HG03108 (cell line): Measurements from ENCODE around the gene HOXD1.

Experiments
- ATAC-seq: cut with Tn5 transposase; IDR thresholded peaks from one replicate; pipeline ENCODE4 v1.9.1; 2021; ENCODE audit warnings: moderate library complexity; ENCODE audit not compliant: unreplicated experiment

Gene HOXD1

DNA sequence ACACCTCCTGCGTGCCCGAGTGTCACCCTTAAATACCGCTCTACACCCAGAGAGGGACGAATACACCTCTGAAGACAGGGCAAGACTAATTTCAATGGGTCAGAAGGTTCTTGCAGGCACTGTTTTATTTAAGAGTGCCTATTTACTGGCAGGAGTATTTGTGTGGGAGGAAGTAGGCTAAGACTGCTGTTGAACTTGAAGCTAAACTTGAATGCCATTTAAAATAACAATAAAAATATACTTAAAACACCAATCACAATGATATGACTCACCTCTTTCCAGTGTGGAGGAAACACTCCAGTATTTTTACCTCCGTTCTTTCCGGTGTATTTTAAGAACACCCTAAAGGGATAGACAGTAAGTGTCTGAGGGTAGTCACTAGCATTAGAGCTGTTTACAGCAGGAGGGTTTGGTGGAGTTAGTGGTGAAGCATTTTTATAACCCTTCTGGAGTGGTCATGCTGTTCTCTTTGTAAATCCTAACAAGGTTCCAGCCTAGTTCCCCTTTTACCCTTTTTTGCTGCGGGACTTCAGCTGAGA, 9.6 kb upstream of the HOXD1 start:
- ATAC-seq = no peak

DNA sequence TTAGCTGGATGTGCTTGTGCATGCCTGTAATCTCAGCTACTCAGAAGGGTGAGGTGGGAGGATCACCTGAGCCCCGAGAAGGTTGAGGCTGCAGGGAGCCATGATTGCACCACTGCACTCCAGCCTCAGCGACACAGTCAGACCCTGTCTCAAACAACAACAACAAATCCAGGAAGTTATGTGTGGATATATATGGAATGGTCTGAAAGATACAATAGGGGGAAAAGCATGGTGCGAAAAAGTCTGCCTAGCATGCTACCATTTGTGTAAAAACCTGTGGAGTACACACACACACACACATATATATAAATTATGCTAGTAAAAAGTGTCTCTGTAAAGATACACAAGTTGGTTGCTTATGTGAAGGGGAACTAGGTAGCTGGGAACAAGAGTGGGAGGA, 6.9 kb upstream of the HOXD1 start:
- ATAC-seq = no peak

DNA sequence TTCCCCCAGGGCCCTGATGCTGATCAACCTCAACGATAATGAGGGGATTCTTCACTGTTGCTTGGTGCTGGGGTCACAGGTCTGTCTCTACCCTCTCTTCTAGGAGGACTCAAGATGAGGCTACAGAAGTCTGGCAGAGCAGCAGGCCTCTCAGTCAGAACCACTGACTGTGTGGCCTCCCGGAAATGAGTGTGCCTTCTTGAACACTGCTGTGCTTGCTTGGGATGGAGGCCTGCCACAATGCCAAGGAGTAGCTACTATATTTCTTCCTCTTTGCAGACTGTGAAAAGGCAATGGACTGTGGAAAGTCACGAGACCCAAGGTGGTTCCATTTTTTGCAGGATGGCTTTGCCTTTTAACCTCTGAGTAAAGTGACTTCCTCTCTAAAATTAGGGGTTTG, 5.8 kb upstream of the HOXD1 start:
- no peak for ATAC-seq

DNA sequence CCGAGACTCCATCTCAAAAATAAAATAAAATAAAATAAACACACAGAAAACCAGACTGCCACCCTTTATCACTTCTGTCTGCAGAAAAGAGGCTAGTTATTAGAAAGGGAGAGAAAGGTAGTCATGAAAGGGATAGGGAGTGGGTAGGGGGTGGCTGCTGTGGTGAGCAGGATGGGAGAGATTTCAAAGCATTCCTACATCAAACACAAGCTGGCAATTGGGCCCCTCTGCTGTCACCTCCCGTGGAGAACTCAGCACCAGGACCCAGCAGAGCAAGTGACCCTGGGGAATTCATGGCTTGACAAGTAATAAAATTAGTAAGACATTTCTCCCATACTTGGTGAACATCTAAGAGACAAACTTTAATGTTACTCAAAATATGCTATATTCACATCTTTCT, 3.7 kb upstream of the HOXD1 start:
- ATAC-seq = no peak

DNA sequence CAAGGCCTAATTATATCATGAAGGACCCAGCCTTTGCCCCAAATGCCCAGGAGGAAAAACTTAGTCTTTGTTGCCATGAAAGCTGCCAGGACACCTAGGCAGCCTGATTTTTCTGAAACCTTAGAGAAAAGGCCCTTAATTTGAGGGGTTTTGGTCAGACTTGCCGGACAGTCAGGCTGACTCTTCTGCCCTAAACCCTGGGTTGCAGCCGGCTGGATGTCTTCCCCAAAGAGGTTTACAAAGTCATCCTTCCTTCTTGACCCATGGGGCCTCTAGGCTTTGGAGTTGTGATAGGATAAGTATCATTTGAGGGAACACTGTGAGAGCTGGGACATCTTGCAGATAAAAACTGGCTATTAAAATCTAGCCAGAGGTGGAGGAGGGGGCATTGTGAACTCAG, 2.4 kb upstream of the HOXD1 start:
- ATAC-seq = no peak

DNA sequence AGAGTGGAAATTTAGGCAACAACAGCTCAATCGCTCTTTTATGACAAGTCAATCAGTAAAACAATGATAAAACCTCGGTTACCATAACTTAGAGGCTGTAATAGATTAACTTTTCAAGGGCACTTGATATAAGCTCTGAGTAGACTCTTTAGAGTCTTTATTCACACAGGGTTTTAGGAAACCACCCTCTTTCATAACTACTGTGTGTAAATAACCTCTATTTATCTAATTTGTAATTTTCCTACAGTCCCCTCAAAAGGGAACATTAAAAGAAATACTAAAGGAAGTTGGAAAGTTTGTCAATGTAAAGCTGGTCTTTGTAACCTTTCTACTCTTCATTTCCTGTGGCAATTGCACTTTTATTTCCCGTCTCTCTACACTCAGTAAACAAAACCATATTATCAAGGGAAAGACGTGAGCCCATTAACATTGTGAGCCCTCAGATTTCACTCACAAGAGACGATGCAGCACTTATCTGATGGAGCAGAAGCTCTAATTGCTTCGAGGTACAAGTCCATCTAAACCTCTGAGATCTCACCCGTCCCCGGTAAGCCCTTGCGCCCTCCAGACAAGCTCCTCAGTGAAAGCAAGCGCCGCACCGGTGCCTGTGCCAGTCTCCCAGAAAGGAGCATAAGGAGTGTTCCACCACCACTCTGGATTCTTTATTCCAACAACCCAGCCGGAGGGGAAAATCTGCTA, 1.1 kb upstream of the HOXD1 start:
- ATAC-seq = no peak

DNA sequence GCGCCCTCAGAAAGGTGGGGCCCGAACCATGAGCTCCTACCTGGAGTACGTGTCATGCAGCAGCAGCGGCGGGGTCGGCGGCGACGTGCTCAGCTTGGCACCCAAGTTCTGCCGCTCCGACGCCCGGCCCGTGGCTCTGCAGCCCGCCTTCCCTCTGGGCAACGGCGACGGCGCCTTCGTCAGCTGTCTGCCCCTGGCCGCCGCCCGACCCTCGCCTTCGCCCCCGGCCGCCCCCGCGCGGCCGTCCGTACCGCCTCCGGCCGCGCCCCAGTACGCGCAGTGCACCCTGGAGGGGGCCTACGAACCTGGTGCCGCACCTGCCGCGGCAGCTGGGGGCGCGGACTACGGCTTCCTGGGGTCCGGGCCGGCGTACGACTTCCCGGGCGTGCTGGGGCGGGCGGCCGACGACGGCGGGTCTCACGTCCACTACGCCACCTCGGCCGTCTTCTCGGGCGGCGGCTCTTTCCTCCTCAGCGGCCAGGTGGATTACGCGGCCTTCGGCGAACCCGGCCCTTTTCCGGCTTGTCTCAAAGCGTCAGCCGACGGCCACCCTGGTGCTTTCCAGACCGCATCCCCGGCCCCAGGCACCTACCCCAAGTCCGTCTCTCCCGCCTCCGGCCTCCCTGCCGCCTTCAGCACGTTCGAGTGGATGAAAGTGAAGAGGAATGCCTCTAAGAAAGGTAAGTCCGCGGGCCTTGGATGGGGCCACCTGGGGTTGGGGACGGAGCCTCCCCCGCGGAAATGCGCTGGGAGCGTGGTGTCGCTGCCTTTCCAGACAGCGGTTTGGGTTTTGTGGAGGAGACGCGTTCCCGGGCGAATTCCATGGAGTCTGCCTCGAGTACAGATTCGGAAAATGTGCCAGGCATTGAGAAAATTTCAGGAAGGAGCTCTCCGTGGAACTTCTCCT, 559 bp downstream of the HOXD1 start:
- no peak for ATAC-seq

DNA sequence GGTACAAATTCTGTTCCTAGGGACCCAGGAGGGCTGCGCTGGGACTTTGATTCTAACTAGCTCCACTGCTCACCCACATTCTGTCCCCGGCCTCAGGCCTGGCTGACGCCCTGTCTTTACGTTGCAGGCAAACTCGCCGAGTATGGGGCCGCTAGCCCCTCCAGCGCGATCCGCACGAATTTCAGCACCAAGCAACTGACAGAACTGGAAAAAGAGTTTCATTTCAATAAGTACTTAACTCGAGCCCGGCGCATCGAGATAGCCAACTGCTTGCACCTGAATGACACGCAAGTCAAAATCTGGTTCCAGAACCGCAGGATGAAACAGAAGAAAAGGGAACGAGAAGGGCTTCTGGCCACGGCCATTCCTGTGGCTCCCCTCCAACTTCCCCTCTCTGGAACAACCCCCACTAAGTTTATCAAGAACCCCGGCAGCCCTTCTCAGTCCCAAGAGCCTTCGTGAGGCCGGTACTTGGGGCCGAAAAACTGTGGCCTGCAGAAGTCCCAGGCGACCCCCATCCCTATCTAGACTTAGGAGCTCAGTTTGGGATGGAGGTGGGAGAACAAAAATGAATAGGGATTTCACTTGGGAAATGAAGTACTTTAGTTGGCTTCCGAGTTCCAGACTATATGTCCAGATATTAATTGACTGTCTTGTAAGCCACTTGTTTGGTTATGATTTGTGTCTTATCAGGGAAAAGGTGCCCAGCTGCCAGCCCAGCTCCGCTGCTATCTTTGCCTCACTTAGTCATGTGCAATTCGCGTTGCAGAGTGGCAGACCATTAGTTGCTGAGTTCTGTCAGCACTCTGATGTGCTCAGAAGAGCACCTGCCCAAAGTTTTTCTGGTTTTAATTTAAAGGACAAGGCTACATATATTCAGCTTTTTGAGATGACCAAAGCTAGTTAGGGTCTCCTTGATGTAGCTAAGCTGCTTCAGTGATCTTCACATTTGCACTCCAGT, 1.5 kb downstream of the HOXD1 start:
- ATAC-seq = no peak

DNA sequence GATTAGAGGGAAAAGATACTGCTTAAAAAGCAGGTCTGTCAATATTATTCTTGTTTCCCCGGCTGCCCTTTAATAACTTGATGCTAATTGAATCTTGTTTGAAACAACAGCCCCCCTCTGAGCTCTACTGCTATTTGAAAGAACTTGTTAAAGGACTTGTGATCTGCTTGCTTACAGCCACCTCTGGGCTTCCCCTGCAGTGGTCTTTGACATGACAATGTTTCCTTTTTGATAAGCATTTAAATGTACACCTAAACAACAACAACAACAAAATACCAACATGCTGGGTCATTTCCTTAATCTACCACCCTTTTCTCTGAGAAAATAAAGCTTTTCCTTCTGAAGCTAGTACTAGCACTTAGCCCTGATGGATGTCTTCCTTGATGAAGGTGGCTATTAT, 3.9 kb downstream of the HOXD1 start:
- ATAC-seq = no peak

DNA sequence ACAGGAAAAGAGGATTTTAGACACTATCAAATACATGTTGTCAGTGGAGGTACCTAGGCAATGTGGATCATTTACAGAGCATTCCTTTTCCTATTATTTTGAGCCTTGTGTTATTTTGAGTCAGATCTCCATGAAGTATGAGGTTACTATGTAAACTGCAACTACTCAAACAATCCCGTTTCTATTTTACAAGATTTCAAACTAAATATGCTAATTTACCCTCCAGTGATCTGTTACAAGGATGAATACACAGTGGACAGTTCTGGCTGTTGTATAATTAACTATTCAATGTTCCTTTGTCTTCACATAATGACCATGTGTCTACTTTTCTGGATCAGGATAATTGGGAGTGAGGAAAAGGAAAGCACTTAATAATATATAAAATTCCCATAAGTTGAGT, 4.6 kb downstream of the HOXD1 start:
- no peak for ATAC-seq

DNA sequence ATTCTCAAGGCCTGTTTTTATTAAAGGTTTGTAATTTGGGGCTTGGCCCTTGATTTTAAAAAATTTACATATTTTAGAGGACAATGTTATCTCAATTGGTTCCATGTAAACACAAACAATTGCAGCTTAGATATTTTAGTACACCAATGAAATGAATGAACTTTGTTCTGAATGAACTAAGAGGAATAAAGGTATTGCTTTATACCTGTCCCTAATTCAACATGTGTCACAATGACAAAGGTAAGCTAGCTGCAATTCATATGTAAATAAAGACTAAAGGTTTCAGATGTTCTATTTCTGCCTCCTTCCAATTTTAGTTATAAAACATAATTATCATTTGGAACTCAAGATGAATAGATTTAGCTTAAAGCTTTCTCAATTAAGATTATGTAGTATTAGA, 11.4 kb downstream of the HOXD1 start:
- ATAC-seq = no peak

DNA sequence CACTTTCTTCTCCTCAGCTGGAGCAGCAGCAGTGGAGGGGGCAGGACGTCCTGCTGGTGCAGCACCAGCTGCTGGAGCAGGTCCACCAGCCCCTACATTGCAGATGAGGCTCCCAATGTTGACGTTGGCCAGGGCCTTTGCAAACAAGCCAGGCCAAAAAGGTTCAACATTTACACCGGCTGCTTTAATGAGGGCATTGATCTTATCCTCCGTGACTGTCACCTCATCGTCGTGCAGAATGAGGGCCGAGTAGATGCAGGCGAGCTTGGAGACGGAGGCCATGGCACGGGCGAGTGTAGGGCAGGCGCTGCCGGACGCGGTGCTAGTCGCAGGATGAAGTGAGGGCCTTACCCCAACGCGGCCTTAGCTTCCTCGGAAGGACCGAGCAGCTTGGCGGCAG, 12.5 kb downstream of the HOXD1 start:
- ATAC-seq = no peak

DNA sequence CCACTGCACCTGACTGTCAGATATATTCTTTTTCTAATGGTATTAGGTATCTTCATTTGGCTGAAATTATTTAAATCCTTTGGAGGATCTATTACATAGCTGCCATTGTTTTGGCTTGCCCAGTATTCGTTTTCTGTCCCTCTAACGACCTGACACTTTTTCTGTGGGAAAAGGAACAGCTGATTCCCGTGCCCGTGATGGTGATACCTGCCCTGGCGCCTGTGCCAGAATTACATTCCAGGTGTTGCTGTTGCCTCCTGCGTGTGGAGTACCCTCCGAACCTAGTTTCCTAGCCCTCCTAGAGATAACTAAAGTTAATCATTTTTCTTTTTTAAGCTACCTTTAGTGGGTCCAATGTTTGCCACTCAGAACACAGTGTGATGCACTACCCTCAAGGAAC, 14.0 kb downstream of the HOXD1 start:
- no peak for ATAC-seq

DNA sequence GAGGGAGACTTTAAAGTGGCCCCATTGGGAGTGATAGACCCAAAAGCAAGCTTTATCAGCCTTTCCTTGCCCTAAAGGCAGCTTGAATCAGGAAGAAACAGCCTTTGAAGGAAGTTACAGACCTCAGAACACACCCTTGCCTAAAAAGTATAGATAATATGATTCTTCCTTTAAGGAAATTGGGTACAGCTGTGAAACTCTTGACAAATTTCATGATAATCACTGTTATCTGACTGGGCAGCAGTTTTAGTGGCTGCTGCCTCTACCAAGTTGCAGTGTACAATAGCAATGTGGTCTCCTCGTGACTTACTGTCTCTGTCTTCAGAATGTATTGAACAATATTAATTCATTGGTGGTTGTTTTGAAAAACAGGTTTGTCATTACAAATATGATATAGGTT, 16.7 kb downstream of the HOXD1 start:
- ATAC-seq = no peak

DNA sequence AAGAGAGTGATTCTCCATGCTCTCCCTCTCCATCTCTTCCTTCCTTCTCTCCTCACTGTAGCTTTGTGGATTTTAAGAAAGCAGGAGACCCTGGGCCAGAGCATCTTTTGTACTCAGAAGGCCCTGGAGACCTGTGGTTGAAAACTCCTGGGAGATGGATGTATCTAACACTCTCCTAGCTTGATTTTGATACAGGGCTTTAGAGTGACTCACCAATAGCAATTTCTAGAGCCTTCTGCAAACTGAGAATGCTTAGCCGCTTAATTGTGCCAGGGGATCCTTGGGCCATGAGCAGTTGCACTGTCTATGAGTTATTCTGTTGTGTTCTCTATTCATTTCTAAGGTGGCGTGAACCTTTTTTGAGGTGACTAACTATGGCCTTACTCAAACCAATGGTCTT, 17.7 kb downstream of the HOXD1 start:
- ATAC-seq = no peak

DNA sequence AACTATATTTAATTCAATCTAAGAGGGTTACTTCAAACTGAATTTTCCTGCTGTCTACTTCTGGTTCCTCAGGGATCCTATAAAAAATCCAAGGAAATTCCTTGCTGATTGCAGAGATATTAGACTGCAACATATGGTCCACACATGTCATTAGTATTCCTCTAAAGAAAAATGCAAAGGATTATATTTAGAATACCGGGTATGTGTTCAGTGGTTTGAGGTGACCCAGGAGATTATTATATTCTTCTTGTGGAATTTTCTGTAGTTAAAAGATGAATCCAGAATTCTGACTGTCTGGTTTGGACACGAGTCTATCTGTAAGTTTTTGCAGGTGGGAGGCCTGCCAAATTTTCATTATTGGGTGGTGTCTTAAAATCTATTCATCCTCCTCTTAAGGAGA, 18.2 kb downstream of the HOXD1 start:
- ATAC-seq = no peak

DNA sequence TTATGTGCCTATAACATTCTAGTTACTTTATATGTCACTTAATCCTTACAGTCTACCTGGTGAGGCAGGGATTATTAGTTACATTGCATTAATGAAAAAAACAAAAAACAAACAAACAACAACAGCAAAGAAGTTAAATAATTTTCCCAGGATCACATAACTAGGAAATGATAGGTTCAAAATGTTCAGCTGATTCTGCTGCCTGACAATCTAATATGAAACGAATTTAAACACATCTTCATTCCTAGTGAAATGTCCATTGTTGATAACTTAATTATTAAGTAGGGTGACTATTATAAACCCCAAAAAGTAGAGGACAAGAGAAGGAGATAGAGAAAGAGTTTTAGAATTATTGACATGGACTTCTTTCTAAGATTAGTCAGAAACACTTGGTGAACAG, 22.6 kb downstream of the HOXD1 start:
- ATAC-seq = no peak

DNA sequence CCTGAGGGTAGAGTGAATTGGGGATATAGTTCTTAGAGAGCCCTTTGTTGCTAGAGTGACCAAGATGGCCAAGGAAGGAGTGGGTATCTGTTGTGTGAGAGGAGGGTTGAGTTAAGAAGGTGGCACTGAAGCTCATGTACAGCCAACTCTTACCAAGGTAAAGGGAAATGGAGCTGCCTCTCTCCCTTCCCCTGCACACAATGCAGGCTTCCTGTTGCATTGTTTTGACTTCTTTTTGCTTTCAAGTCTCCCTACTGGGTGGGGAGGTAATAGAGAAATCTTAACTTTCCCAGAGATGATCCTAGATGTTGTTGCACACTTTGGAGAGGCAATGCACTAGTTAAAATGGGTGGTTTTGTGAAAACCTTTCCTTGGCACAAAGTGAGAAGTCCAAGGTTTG, 23.8 kb downstream of the HOXD1 start:
- ATAC-seq = no peak

DNA sequence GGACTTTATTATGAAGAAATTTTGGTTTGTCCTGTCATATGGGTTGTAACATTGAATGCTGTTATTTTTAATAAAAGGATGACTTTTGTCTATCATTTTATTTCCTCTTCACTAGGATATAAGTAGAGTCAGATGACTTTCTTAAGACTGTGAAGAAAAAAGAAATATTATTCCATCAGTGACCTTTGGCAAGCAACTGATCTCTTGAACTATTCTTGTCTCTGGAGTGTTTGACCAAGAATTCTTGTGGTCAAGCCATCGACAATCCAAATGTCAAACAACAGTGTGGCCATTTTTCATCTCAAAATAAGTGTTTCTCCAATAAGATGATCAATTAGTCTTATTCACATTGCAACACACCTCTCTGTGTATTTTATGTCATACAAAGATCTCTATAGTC, 24.9 kb downstream of the HOXD1 start:
- no peak for ATAC-seq

DNA sequence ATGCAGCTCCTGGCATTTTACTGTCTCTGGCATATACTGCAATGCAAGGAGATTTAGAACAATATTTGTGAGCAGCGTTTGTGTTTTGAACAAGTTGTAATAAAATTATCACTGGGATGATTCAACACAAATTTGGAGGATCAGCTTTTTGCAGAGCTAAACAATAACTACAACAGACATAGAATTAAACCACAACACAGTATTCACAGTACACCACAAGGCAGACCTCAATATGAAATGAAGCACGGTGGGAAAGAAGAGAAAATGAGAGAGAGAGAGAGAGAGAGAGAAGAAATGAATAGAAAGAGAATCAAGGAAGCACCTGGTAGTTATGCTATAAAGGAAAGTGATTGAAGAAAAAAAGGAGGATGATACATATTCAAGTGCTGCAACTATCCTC, 39.4 kb downstream of the HOXD1 start:
- no peak for ATAC-seq

DNA sequence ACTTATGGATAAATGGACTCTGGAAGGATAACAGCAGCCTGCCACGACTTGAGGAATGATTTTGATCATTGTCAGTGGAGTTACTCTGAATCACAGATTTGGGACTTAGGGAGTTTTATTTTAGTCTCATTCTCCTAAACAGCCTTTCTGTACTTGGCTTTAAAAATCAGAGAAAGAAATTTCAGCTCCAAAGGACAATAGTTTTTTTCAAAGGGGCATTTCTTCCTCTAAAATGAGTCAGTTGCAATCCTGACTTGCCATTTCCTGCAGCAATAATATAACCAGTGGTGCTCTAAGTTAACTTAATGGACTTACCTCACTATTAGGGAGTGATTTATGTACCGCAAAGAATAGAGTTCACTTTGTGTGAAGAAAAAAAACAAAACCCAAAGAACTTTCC, 45.7 kb downstream of the HOXD1 start:
- ATAC-seq = no peak
